Hematopoietic multipotent progenitor cell treated with erythropoietin and hydrocortisone succinate and interleukin-3 and kit ligand, for 15 days (in vitro differentiated cells): ENCODE data around the gene FKBP6.
"Not testable (repeated sequence)": the region's sequence is repeated elsewhere in the genome, so short reads cannot be mapped to it uniquely, and the experiment has no call there.

Experiments
- DNase-seq: peaks from one replicate; pipeline ENCODE4 v3.0.0-alpha.2; 2015; ENCODE audit warnings: low spot score

Gene FKBP6

DNA sequence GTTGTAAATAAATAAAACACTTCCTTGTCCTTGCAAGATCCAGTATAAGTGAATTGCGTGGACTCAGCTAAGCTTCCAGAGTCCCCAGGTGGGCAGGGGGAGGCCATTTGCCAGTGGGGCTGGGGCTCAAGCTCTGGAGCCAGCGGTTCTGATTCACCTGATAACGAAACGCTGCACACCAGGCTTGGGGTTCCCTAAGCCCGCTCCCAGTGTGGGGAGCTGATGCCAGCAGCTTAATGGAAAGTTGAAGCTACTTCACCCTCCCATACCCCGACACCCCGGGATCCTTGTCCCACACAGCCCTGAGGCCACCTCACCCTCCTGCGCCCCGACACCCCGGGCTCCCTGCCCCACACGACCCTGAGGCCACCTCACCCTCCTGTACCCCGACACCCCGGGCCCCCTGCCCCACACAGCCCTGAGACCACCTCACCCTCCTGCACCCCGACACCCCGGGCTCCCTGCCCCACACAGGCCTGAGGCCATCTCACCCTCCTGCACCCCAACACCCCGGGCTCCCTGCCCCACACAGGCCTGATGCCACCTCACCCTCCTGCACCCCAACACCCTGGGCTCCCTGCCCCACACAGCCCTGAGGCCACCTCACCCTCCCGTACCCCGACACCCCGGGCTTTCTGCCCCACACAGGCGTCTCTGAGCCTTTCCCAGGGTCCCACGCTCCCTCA is 30.8 kb downstream of the FKBP6 start:
- DNase-seq, result no peak

- no peak for DNase-seq
Observed at GRCh38 chr7:73359306-73359705, 31.3 kb downstream of the FKBP6 start.

DNA sequence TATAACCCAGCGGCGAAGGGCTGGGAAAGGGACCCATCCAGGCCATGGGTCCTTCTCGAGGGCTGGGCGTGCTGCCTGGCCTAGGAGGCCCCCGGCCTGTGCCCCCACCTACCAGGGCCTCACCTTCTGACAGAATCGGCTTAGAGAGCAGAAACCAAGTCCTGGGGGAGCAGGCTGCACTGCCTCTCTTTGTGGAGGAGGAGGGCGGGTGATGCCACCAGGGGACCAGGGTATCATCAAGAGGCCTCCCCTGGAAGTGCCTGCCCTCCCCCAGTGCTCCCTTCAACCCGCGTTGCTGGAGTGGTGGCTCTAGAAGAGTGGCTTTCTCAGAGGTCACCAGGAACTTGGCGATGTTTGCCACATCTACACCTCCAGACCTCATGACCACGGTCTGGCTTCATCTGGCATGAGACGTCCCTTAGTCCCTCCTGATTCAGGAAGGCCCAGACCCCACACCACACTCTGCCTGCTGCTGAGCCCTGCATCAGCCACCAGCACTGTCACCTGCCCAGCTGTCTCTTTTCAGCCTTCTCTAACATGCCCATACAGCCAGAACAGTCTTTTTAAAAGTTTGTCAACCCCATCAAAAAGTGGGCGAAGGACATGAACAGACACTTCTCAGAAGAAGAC is 31.9 kb downstream of the FKBP6 start:
- no peak for DNase-seq

DNA sequence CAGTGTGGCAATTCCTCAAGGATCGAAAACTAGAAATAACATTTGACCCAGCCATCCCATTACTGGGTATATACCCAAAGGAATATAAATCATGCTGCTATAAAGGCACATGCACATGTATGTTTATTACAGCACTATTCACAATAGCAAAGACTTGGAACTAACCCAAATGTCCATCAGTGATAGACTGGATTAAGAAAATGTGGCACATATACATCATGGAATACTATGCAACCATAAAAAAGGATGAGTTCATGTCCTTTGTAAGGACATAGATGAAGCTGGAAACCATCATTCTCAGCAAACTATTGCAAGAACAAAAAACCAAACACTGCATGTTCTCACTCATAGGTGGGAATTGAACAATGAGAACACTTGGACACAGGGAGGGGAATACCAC is 32.6 kb downstream of the FKBP6 start:
- DNase-seq, result not testable (repeated sequence)

GRCh38 chr7:73363225-73364005 is 35.5 kb downstream of the FKBP6 start:
- DNase-seq, result no peak

GRCh38 chr7:73364006-73364728 is 36.2 kb downstream of the FKBP6 start:
- no peak for DNase-seq

DNA sequence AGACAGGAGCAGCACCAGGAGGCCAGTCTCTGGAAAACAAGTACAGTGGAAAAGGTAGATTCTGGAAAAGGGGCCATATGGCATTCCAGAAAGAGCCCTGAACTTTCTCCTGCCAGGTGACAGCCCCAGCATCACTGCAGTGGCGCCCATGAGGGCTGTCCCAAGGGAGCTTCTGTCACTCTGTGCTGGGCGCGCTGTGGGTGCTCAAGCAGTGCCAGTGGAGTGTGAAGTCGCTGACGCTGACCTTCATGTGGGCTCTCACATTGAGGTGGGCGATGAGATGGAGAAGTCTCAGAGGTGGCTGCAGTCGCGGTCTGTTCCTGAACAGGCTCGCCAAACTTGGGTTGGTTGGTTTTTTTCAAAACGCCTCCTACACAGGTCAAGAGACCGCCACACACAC is 38.2 kb downstream of the FKBP6 start:
- DNase-seq, result no peak

- no peak for DNase-seq
Observed at GRCh38 chr7:73366990-73367389, 39.0 kb downstream of the FKBP6 start.

DNA sequence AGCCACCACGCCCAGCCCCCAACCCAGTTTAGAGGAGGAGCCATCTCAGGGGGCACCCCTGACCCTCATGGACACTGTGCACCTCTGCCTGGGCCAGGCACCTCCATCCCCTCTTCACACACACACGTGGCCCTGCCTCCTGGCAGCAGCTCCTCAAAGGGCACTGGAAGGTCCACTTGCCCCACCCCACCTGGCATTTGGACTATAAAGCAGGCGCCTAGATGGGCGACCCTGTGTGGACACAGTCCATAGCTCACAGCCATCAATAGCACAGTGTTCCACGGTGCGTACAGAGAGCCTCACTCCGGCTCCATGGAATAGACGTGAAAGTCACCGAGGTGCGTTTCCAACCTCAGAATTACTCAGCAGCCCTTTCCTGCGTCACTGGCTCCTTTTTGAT is 41.0 kb downstream of the FKBP6 start:
- no peak for DNase-seq

DNA sequence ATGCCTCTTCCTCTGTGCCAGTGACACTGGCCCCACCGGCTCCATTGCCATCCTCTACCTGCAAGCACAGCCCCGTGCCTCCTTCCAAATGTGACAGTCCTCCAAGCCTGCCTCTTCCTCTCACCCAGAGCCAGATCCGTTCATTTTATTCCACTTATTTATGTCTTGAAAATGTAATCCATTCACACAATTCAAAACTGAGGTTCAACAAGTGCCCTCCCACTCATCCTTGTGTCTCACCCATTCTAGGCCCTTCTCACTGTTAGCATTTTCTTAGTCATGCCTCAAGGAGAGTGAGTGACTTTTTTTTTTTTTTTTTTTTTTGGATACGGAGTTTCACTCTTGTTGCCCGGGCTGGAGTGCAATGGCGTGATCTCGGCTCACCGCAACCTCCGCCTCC is 41.7 kb downstream of the FKBP6 start:
- DNase-seq, result no peak

DNA sequence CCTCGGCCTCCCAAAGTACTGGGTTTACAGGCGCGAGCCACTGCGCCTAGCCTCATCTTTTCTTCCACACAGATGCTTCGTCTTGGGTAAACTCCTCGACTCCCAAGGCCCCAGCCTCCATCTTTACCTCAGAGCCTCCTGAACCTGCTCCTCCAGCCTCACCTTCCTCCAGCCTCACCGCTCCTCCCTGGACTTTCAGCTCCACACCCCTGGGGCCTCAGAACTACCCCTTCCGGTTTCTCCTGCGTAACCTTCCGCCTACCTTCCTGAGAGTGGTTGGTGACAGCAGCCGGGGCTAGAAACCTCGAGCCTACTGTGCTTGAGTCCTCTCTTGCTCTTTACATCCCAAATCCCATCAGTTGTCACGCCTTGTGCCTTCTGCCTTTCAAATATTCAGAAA is 45.8 kb downstream of the FKBP6 start:
- no peak for DNase-seq

GRCh38 chr7:73376262-73376661 is 48.3 kb downstream of the FKBP6 start:
- DNase-seq, result not testable (repeated sequence)

- no peak for DNase-seq
Observed at GRCh38 chr7:73376671-73377412, 48.9 kb downstream of the FKBP6 start.

GRCh38 chr7:73377413-73378200 is 49.6 kb downstream of the FKBP6 start:
- not testable (repeated sequence) for DNase-seq

DNA sequence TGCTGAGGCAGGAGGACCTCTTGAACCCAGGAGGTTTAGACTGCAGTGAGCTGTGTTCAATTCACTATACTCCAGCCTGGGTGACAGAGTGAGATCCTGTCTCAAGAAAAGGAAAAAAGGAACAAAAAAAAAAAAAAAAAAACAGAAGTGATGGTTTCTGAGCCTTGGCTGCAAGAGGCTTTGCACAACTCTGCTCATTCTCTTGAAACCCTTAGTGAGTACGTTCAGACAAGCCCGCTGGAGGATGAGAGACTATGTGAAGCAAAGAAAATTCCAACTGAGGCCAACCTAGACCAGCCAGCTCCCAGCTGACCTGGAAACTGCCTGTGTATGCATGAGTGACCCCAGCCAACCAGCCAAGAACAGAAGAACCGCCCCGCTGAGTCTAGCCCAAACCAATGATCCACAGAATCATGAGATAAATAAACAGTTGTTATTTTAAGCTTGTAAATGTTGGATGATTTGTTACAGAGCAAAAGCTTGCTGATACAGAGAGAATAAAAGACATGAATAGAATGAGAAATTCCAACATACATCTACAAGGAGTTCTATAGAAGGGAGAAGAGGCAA is 55.1 kb downstream of the FKBP6 start:
- DNase-seq, result no peak

DNA sequence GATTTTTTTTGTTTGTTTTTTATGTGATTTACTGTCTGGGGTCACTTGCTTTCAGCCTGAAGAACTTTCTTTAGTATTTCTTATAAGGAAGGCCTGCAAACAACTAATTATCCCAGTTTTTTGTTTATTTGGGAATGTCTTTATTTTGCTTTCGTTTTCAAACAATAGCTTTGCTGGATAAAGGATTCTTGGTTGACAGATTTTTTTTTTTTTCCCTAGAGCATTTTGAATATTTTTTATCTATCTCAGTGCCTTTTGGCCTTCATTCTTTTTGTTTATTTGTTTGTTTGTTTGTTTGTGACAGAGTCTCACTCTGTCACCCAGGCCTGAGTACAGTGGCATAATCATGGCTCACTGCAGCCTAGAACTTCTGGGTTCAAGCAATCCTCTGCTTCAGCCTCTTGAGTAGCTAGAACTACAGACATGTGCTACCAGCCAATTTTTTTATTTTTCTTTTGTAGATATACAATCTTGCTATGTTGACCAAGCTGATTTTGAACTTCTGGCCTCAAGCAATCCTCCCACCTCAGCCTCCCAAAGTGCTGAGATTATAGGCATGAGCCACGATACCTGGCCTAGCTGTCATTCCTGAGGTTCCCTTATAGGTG is 59.4 kb downstream of the FKBP6 start:
- DNase-seq, result no peak

- DNase-seq, result no peak
Observed at GRCh38 chr7:73387908-73388414, 60.0 kb downstream of the FKBP6 start.

- DNase-seq, result no peak
Observed at GRCh38 chr7:73391396-73391795, 63.4 kb downstream of the FKBP6 start.

DNA sequence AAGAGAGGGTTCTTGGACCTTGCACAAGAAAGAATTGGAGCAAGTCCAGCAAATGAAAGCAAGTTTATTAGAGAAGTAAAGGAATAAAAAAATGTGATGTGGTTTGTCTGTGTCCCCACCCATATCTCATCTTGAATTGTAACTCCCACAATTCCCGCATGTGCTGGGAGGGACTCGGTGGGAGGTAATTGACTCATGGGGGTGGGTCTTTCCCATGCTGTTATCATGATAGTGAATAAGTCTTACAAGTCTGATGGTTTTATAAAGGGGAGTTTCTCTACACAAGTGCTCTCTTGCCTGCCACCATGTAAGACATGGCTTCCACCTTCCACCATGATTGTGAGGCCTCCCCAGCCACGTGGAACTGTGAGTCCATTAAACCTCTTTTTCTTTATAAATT is 66.5 kb downstream of the FKBP6 start:
- no peak for DNase-seq
